Spleen (tissue), 7 donors: Measurements from ENCODE around the gene ALK.

ENCODE experiments used
- POLR2AphosphoS5 ChIP-seq, 3 donors: sonication (generic); formaldehyde crosslinking; IDR thresholded peaks; one replicate each; pipeline ENCODE4 v1.5.1; 2017; ENCODE audit warnings: antibody characterized with exemption in 3 of 3
- TF ChIP-seq, protein P1 (sequence below), 11 experiments: fragments of 200-600 bp in 7 of 11; fragments of 450-650 bp in 4 of 11; sonication (generic) in 4 of 11; IDR thresholded peaks in 8 of 11; conservative IDR thresholded peaks in 3 of 11; 1 replicate in 7 of 11; 2 replicates in 4 of 11; pipeline versions ENCODE4 v1.4.0 to v1.8.0; 2016 to 2021; ENCODE audit warnings: antibody characterized with exemption in 11 of 11, inconsistent platforms in 4 of 11, mild to moderate bottlenecking in 1 of 11
- donor health status: DM: no; HTN: no; CAD: no; lungs with moderate emphysema.
- donor health status: DM: no; HTN: no; CAD: no.
- donor health status: DM: no; HTN: no; CAD: no.

DNA sequence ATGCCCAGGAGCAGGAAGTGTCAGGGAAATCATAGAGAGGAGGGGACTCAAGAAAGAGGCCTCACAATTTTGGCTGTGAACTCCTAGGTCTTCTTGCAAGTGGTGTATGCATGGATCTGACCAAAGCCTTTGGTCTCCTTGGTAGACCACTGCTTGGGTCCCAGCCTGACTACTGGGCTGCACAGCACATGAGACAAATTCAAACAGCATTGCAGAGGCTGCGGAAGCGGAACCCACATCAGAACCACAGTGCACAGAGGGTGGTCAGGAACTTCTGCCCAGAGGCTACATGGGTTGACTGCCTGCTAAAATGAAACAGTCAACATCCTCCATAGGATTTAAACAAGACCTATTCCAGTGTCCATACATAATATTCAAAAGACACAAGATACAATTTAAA, 766.8 kb downstream of the ALK start:
- TF ChIP-seq, protein P1, sequence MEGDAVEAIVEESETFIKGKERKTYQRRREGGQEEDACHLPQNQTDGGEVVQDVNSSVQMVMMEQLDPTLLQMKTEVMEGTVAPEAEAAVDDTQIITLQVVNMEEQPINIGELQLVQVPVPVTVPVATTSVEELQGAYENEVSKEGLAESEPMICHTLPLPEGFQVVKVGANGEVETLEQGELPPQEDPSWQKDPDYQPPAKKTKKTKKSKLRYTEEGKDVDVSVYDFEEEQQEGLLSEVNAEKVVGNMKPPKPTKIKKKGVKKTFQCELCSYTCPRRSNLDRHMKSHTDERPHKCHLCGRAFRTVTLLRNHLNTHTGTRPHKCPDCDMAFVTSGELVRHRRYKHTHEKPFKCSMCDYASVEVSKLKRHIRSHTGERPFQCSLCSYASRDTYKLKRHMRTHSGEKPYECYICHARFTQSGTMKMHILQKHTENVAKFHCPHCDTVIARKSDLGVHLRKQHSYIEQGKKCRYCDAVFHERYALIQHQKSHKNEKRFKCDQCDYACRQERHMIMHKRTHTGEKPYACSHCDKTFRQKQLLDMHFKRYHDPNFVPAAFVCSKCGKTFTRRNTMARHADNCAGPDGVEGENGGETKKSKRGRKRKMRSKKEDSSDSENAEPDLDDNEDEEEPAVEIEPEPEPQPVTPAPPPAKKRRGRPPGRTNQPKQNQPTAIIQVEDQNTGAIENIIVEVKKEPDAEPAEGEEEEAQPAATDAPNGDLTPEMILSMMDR (IDR thresholded peaks at IDR 0.05 in 8 of 11, conservative IDR thresholded peaks at IDR 0.05 in 3 of 11), result no peak
- TF ChIP-seq POLR2AphosphoS5 (IDR thresholded peaks at IDR 0.05), result no peak
